WTC11 (cell line): ENCODE results near the gene ITFG1. TPM values are rescaled to one million over a fixed set of nuclear protein-coding genes. Genes with fewer than 3 reads are reported as not detected.

Experiments
- GABPB1 ChIP-seq: sonication (generic); formaldehyde crosslinking; IDR thresholded peaks from 2 replicates; pipeline ENCODE4 v1.8.1; 2023; ENCODE audit warnings: mild to moderate bottlenecking, missing genetic modification reagents
- IRF2 ChIP-seq: sonication (generic); formaldehyde crosslinking; IDR thresholded peaks from 2 replicates; pipeline ENCODE4 v1.8.0; 2022; ENCODE audit warnings: low read depth, missing genetic modification reagents, borderline replicate concordance
- TEAD1 ChIP-seq: sonication (generic); formaldehyde crosslinking; IDR thresholded peaks from 2 replicates; pipeline ENCODE4 v1.8.0; 2022; ENCODE audit warnings: mild to moderate bottlenecking, missing genetic modification reagents
- TP53 ChIP-seq: sonication (generic); formaldehyde crosslinking; IDR thresholded peaks from 2 replicates; pipeline ENCODE4 v1.8.1; 2023; ENCODE audit warnings: mild to moderate bottlenecking, missing genetic modification reagents
- total RNA-seq: library from RNA; stranded (reverse); gene quantifications from 3 replicates; pipeline ENCODE4 v1.2.3, GENCODE V29; 2021
- TF ChIP-seq, protein P1 (sequence below): fragments of 250-450 bp; sonication (Bioruptor Pico); IDR thresholded peaks from 2 replicates; pipeline ENCODE4 v1.9.0; 2021; ENCODE audit warnings: mild to moderate bottlenecking
- TF ChIP-seq, protein P2 (sequence below): fragments of 250-450 bp; sonication (Bioruptor Pico); IDR thresholded peaks from 2 replicates; pipeline ENCODE4 v1.9.0; 2021; ENCODE audit warnings: moderate library complexity, mild to moderate bottlenecking, inconsistent platforms, borderline replicate concordance

ITFG1 gene
- total RNA-seq, 1 experiment from 2014 or later, result 21.1 TPM

DNA sequence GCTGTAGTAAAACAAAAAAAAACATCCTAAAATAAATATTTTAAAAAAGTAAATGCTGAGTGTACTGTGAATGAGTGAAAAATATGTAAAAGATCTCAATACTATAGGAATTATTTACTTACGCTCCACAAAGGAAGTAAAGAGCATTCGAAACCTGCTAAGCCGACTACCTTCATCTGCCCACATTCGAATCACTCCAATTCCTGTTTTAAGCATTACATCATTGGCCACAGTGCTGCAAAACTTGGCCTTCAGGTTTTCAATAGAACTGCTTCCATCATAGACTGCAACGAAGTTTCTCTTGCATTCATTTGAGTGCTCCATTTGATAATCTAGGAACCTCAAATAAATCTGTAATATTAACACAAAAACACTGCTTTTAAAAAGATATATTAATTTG, 351.5 kb downstream of the ITFG1 start (continued):
- no peak for TF ChIP-seq GABPB1
- TF ChIP-seq IRF2, result no peak
- no peak for TF ChIP-seq TP53
- TF ChIP-seq, protein P1, sequence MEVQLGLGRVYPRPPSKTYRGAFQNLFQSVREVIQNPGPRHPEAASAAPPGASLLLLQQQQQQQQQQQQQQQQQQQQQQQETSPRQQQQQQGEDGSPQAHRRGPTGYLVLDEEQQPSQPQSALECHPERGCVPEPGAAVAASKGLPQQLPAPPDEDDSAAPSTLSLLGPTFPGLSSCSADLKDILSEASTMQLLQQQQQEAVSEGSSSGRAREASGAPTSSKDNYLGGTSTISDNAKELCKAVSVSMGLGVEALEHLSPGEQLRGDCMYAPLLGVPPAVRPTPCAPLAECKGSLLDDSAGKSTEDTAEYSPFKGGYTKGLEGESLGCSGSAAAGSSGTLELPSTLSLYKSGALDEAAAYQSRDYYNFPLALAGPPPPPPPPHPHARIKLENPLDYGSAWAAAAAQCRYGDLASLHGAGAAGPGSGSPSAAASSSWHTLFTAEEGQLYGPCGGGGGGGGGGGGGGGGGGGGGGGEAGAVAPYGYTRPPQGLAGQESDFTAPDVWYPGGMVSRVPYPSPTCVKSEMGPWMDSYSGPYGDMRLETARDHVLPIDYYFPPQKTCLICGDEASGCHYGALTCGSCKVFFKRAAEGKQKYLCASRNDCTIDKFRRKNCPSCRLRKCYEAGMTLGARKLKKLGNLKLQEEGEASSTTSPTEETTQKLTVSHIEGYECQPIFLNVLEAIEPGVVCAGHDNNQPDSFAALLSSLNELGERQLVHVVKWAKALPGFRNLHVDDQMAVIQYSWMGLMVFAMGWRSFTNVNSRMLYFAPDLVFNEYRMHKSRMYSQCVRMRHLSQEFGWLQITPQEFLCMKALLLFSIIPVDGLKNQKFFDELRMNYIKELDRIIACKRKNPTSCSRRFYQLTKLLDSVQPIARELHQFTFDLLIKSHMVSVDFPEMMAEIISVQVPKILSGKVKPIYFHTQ (CRISPR knock-in tag), result no peak
- TF ChIP-seq, protein P2, sequence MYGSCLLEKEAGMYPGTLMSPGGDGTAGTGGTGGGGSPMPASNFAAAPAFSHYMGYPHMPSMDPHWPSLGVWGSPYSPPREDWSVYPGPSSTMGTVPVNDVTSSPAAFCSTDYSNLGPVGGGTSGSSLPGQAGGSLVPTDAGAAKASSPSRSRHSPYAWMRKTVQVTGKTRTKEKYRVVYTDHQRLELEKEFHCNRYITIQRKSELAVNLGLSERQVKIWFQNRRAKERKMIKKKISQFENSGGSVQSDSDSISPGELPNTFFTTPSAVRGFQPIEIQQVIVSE (CRISPR knock-in tag), result no peak
- TF ChIP-seq TEAD1, result no peak

Other genes with a start within 250 kb of the ITFG1 start
- 43.9 to 45.9 TPM (median 44.2 TPM) in 3 replicates for gene PHKB, start 268 bp upstream of the ITFG1 start, total RNA-seq